ENCODE measurements around the gene GRIN3A.
"Not testable (repeated sequence)": the region's sequence is repeated elsewhere in the genome, so short reads cannot be mapped to it uniquely, and the experiment has no call there.

The GRIN3A gene

DNA sequence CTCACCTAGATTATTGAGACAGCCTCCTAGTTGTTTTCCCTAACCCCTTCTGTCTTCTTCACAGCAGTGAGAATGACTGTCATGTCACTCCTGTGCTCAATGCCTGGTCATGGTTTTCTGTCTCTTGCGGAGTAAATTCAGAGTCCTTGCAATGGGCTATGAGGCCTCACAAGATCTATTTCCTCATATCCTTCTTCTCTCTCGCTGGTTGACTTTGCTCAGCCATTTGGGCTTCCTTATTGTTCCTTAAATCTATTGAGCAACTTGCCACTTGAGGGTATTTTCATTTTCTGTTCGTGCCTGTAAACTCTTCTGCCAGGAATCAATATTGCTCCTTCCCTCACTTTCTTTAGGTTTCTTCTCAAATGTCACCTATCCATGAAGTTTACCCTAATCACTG is 152.7 kb downstream of the GRIN3A start:
- no peak for DNase-seq (ENCODE audit: extremely low read depth in 1 of 2, low read depth in 1 of 2)

DNA sequence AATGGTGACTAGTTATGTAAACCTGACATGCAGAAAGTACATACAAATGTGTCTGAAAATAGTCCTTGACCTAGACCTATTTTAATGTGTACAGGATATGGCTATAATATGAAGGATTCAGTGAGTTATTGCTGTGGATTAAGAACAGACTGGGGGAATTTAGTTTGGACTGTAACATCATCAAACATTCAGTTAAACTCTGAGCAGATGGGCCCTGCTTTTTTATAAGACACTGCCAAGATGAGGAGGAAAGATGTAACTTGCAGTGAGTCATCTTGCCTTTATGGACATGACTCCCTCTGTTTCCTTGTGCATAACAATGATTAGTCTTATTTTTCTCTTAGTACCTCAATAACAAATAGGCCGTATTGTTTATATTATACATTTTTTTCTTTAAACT is 155.9 kb downstream of the GRIN3A start:
- no peak for DNase-seq (ENCODE audit: extremely low read depth in 1 of 2, low read depth in 1 of 2)

DNA sequence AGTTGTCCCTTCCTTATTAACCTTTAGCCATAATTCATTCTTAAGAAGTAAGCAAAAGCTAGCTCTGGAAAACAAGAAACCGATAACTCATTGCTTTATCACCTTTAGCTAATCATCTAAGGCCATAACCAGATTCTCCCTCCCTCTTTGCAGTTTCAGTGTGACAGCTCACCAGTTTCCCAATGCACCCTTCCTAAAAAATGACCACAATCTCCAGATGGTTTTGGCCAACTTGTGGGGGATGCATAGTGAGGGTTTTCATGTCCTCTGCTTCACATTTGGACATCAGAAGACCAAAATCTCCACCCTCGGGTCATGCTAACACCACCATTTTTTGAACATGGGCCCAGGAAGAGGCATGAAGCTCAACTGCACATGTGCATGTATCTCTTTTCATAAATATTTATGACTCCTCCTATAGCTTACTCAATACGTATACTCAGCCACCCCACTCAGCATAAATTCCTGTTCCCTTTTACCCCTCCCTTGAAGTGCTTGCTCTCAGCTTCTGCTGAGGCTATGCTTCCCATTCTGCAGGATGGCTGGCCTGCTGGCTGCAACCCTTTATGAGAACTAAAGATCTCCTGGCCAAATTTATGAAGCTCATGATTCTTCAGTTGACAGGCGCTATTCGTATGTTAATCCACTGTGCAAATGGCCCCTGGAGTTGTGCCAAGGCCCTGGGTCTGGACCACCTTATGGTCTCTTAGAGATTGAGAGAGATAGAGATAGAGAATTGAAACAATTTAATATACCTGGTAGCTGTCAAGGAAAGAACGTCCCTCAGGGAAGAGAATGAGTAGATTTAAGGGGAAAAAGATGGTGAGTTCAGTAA is 158.5 kb downstream of the GRIN3A start:
- no peak for DNase-seq (ENCODE audit: extremely low read depth in 1 of 2, low read depth in 1 of 2)

DNA sequence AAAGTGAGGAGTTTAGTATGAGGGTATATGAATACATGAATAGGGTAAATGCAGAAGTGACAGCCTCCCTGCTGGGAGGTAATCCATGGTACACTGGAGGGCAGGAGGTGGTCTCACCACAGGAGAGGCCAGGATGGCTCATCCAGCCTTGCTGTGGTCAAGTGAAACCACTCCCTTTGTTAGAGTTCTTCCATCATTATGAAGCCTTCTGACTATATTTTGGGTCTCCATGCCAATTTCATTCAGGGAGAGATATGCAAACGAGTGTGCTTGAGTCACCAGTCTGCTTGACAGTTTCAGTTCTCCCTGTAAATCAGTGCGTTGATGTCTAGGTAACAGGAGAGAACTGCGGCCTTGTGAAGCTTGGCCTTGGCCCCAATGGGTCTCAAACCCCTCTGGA is 160.1 kb downstream of the GRIN3A start:
- no peak for DNase-seq (ENCODE audit: extremely low read depth in 1 of 2, low read depth in 1 of 2)

DNA sequence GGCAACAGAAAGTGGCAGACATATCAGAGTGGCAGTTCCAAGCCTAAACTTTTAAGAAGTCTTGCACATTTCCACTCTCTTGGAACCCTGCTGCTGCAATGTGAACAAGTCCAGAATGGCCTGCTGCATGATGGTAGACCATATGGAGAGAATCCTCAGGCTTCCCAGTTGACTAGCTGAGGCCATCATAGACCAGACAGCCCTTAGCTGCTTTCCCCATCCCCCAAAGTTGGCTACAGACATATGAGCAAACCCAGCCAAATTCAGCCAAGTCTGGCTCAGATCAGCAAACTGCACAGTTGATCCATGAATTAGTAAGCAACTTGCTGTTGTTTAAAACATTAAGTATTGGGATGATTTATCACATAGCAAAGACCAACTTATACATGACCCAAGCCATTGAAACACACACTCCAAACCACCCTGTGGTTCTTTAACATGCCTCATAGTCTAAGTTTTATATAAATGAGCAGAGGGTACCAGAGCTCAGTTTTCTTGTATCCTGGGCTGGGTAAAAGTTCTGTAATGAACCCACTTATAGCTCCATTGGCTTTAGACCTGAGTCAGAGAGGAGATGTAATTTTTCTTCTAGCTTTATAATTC is 163.6 kb downstream of the GRIN3A start:
- no peak for DNase-seq (ENCODE audit: extremely low read depth in 1 of 2, low read depth in 1 of 2)

DNA sequence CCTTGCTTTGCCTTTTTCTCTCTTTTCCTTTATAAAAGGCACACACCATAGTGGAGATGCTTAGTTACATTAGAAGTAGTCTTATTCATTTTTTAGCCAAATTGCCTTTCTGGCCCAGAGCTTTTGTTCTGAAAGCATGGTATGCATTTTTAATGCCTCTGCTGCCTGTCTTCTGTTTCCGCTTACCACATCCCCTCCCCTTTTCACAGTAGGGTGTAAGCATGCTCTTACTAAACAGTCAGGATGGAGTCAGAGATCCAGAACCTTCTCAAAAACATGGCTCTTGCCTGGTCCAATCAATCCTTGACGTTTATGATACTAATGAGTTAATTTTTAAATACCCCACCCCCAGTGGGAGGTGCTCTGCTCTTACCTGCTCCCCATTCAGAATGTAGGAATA is 166.1 kb downstream of the GRIN3A start:
- no peak for DNase-seq (ENCODE audit: extremely low read depth in 1 of 2, low read depth in 1 of 2)

DNA sequence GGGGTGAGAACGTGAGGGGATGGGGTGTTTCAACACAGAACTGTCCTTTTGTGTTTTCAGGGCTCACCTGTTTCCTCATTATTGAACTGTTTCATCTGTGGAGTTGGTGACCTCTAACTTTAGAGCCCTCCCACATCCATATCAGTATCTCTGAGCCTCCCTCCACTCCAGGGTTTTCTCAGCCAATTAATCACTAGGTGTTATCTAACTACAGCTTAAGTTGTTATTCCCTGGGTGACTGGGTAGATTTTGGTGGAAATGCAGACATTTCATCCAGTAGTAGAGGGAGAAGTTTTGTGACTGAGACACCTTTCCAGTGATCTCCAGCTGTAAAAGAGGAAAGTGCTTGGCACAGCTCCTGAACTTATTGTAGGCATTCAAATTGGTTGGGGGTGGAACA is 167.3 kb downstream of the GRIN3A start:
- no peak for DNase-seq (ENCODE audit: extremely low read depth in 1 of 2, low read depth in 1 of 2)

DNA sequence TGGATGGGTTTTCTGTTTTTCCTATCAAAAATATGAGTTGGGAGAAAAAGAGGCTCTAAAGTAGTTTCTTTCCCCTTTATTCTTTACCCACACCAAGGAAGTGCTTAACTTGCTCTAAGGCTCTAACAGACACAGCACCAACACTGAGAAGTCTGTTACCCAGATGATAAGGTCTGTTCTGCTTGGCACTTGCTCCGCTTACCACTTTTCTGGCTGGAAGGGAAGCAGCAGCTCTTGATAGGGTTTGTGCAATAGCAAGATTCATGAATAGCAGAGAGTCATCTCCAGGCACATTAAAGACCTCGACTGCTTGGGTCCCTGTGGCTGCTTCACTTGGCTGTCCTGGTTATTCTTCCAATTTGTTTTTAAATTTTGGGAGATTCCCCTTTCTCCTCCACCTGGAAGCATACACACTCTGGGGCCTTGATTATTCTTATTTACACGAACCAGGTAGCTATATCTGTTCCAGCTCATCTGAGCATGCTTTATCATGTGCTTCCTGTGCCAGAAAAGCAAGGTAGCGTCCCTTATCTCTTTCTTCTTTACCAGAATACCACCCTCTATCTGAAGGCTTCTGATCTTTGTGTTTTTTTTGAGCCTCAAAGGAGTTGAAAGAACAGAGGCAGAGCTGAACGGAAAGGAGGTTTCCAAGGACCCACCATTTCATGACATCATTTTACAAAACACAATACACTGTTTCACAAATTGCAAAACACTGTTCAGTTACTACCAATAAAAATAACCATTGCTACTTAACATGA is 168.5 kb downstream of the GRIN3A start:
- DNase-seq (ENCODE audit: extremely low read depth in 1 of 2, low read depth in 1 of 2) = no peak

DNA sequence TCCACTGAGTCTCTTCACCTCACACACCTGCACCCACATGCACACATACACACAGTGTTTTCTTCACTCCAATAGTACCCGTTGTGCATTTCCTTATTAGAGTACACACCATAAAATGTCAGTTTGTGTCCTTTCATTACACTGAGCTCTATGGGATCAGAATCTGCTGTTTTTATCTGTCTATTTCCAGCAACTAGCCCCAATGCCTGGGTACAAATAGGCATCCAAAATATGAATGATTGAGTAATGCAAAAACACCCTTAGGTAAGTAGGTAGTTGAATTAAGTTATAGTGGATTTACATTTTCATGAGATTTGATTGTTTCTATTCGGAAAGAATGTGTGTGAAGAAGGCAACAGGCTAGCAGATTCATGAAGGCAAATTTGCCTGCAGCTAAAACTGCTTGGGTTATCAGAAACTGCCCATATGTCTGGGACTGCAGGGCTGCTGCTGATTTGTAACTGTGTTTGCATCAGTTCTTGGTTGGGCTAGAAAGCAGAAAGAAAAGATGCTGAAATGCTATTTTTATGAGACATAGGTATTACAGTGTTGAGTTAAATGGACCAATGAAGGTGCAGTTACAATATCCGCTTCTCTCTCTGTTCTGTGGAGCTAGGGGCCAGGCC is 170.6 kb downstream of the GRIN3A start:
- no peak for DNase-seq (ENCODE audit: extremely low read depth in 1 of 2, low read depth in 1 of 2)

DNA sequence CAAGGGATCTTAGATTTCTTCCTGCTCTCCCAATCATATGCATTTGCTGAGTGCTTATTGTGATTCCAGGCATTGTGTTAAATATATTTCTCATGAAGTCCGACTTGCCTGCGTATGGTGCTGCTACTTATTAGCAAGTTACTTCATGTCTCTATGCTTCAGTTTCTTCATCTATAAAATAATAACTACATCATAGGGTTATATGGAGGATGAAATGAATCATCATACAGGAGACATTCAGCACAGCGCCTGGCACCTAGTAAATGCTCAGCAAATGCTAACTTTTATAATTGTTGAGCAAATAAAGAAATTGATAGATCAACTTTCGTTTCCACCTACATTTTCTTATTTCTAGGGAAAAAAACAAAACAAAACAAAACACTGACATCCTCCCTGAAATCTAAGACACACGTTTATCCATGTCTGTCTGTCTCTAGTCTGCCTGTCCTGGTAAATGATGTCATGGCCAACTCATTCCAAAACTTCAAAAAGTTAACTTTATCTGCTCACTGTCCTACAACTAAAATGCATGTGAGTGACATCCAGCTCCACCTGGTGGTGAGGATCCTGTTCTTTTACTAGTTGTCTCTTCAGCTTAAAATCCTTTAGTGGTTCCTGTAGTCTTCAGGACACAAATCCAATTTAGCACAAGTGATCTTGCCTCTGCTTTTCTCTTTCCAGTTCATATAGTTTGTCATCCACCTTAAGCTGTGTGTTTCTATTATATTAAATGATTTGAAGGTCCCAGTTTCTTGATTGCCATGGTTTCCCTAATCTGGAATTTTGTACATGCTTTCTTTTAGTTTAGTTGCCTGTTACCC is 171.3 kb downstream of the GRIN3A start:
- DNase-seq (ENCODE audit: extremely low read depth in 1 of 2, low read depth in 1 of 2) = peak in 1 of 2 donors; percentile 13

DNA sequence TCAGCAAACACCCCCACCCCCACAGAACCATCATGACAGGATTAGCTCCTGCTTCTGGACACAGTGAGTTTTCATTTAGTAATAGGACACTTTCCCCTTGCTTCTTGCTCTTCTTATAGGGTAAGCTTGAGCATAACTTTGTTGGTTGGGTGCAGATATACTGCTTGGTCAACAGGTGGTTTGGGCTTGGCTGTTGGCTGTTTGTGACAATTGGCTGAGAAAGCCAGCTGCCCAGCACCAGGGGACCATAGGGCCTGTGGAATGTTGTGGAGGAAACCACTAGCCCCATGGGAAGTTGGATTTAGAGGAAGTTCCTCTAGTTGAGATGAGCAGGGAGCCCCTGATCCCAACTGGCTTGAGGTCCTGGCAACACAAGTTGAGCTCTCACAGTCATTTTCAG is 174.2 kb downstream of the GRIN3A start:
- no peak for DNase-seq (ENCODE audit: extremely low read depth in 1 of 2, low read depth in 1 of 2)

DNA sequence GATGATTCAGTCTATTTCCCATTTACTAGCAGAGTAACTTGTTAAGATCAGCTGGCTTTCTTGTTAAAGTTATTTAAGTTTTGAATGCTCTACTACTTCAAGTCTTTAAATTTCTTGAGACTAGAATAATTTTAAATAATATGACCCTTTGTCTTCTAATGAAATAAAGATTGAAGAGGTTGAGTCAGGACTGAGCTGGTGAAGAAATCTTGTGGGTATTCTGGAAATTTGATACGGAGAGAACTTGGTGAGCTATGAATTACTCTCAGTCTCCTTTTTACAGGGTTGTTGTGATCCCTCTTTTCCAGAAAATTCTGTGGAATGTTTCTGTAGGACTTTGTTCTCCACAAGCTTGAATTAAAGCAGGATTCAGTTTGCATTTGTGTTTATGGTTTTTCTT is 175.5 kb downstream of the GRIN3A start:
- DNase-seq (ENCODE audit: extremely low read depth in 1 of 2, low read depth in 1 of 2) = no peak

DNA sequence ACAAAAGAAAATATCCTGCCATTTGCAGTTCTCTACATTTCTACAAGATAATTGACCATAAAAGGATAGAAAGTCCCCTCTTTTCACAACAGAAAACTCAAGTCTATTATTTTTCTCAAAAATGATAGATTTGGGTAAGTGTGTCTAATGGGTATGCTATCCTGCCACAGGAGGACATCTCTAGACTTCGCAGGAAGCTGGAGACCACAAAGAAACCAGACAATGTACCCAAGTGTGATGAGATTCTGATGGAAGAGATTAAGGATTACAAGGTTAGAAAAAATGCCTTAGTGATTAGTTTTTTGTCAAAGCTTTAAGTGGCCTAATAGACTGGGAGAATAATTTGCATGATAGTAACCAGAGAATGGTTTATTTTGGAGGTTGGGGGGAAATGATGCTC is 176.7 kb downstream of the GRIN3A start:
- DNase-seq (ENCODE audit: extremely low read depth in 1 of 2, low read depth in 1 of 2) = no peak

DNA sequence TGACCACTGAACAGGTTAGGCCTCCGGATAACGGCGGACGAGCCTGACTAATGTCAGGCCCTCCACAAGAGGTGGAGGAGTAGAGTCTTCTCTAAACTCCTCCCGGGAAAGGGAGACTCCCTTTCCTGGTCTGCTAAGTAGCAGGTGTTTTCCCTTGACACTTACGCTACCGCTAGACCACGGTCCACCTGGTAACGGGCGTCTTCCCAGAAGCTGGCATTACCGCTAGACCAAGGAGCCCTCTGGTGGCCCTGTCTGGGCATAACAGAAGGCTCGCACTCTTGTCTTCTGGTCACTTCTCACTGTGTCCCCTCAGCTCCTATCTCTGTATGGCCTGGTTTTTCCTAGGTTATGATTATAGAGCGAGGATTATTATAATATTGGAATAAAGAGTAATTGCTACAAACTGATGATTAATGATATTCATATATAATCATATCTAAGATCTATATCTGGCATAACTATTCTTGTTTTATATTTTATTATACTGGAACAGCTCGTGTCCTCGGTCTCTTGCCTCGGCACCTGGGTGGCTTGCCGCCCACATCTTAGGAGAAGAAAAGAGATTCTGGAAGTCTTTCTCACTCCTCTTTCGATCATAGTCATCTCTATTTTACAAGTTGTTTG is 188.9 kb downstream of the GRIN3A start:
- not testable (repeated sequence) for DNase-seq (ENCODE audit: extremely low read depth in 1 of 2, low read depth in 1 of 2)

DNA sequence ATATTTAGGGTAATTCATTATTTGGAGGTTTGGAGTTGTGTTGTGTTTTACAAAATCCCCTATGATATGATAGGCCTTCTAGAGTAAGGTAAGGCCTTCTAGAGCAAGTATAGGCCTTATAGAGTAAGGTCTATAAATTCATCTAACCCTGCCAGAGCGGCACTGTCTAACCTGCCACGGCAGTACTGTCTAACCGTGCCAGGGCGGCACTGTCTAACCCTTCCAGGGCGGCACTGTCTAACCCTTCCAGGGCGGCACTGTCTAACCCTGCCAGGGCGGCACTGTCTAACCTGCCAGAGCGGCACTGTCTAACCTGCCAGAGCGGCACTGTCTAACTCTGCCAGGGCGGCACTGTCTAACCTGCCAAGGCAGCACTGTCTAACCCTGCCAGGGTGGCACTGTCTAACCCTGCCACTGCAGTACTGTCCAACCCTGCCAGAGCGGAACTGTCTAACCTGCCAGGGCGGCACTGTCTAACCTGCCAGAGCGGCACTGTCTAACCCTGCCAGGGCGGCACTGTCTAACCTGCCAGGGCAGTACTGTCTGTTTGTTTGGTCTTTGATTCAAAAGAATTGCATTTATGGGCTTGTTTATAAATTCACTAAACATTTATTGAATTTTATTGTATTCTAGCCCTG is 195.2 kb downstream of the GRIN3A start:
- DNase-seq (ENCODE audit: extremely low read depth in 1 of 2, low read depth in 1 of 2) = no peak

DNA sequence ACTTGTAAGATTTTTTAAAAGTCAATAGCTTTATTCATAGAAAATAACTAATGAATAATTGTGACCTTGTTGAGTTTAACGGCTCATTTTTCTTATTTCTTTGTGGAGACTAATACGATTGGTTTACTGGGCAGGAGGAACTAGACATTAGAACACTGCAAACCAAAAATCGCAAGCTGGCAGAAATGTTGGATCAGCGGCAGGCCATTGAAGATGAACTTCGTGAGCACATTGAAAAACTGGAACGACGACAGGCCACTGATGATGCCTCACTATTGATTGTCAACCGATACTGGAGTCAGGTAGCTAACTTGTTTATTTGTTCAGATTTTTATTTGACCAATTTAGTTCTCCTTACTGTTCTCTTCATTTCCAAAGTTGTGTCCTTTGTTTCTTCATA is 198.4 kb downstream of the GRIN3A start:
- DNase-seq (ENCODE audit: extremely low read depth in 1 of 2, low read depth in 1 of 2) = no peak

DNA sequence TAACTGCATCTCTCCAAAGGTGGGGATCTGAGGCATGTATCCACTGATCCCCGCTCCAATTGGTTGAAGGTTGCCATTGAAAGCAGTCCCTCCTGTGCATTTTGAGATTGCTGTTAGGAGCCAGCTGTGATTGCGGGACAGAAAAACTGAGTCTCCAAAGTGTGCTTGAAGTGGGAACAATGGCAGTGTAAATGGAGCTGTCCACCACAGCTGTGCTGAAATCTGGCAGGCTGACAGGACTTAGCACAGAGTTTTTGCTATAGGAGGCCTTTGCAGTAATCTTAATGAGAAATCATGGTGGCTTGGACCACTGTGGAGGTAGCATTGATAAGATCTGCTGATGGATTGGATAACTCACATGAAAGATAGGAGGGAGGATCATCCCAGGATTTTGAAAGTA is 201.5 kb downstream of the GRIN3A start:
- DNase-seq (ENCODE audit: extremely low read depth in 1 of 2, low read depth in 1 of 2) = no peak

DNA sequence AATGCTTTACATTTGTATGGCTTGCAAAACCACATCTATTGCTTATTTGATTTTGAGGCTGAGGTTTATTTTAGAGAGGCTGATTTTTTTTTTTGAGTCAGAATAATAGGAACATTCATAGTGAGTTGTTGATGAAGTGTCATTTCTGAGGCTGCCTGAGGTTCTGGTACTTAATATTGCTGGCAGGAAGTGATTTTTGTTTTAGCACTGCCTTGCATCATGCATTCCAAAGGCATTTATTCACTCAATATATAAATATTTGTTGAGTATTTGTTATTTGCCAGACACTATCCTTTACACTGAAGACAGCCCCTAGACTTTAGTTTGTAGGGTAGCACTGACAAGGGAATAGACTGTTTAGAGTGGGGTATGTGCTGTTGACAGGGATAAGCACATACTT is 202.1 kb downstream of the GRIN3A start:
- DNase-seq (ENCODE audit: extremely low read depth in 1 of 2, low read depth in 1 of 2) = no peak

DNA sequence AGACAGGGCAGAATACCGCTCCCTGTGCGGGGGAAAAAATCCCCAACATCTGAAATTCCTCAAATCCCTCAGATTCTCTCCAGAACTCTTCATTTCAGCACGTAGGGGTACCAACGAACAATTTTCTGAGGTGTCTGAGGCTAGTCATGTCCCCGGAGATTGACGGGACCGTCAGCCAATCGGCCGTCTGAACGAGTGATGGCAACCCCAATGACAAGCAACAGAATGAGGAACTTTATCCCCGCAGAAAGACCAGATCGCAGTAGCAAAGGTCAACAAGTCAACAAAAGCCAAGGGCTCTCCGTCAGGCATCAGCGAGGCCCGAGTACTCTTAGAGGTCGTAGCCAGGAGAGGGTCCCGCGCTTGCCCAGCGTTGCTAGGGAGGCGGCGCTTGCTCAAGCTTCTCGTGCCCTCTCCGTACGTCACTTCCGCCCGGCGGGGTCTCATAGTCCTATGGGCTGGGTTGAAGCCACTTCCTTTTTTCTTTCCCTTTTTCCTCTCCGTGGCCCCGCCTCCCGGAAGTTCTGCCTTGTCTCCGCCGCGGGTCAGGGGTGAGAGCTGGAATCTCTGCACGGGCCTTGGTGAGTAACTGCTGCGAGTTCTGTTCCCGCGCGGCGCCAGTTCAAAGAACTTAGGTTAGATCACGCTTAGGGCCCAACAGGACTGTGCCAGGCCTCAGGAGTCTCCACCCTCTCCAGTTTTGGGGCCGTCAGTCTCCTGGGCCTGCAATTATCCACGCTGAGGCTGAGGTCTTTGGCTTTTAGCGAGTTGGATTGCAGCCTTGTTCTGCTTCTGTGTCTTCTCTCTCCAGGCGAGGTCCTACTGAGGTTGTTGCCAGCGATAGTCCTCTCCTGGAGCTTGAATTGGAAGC is 204.9 kb downstream of the GRIN3A start, which contains the start of gene RNF20:
Gene RNF20 (plus strand): TSS at position 520 of the 871 bp plus-strand sequence. CDS start 1,571 bp downstream, outside the sequence.
- DNase-seq (ENCODE audit: extremely low read depth in 1 of 2, low read depth in 1 of 2) = peak; percentile 94 to 100
